Measurements from ENCODE around the gene GPR78.

DNA sequence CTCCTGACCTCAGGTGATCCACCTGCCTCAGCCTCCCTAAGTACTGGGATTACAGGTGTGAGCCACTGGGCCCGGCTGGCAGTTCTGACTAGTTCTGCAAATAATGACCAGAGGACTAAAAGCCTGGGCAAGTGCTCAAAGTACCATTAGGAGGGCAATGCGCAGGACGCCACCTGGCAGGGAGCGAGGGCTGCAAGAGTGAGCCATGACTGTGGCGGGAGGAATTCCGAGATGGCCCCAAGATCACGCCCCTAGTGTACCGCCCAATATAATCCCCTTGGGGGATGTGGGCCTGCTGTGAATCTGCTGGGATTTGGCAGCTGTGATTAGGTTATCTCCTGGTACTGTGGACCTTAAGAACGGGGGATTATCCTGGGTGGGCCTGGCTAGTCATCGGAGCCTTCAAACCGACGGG lies 26.2 kb upstream of the GPR78 start:
- TF ChIP-seq EZH2 (IDR thresholded peaks at IDR 0.05) = no peak
- TF ChIP-seq POLR2AphosphoS5 (IDR thresholded peaks at IDR 0.05; ENCODE audit: borderline replicate concordance, low read depth, low read length) = no peak
